NCI-H2171 treated with DMSO at 0.1 percent for 48 hours (cell line): ENCODE results near the gene FAM135A.
A peak's percentile ranks its signal among the peaks of the same experiment; 100 is the strongest.
"Not testable (repeated sequence)": the region's sequence is repeated elsewhere in the genome, so short reads cannot be mapped to it uniquely, and the experiment has no call there.

Experiments used
- DNase-seq: peaks from one replicate; lab custom pipeline; 2025; lab: John Stamatoyannopoulos, UW

FAM135A gene

GRCh38 chr6:70547905-70548304 lies 134.6 kb downstream of the FAM135A start:
- DNase-seq, result no peak

GRCh38 chr6:70549327-70549726 lies 136.0 kb downstream of the FAM135A start:
- no peak for DNase-seq

GRCh38 chr6:70551566-70551965 lies 138.3 kb downstream of the FAM135A start:
- no peak for DNase-seq

GRCh38 chr6:70552286-70552940 lies 139.1 kb downstream of the FAM135A start:
- DNase-seq, result not testable (repeated sequence)

- DNase-seq, result no peak
Measured at GRCh38 chr6:70552974-70553373, 139.7 kb downstream of the FAM135A start.

GRCh38 chr6:70557998-70558397 lies 144.7 kb downstream of the FAM135A start:
- DNase-seq, result no peak

- not testable (repeated sequence) for DNase-seq
Measured at GRCh38 chr6:70562401-70562800, 149.1 kb downstream of the FAM135A start.

GRCh38 chr6:70563530-70563929 lies 150.2 kb downstream of the FAM135A start:
- no peak for DNase-seq

GRCh38 chr6:70566751-70567382 lies 153.6 kb downstream of the FAM135A start, which contains the start of gene SDHAF4:
Gene SDHAF4 (plus strand): TSS chr6:70566930. CDS start chr6:70566941, 11 bp downstream.
- peak; percentile 88 for DNase-seq

DNA sequence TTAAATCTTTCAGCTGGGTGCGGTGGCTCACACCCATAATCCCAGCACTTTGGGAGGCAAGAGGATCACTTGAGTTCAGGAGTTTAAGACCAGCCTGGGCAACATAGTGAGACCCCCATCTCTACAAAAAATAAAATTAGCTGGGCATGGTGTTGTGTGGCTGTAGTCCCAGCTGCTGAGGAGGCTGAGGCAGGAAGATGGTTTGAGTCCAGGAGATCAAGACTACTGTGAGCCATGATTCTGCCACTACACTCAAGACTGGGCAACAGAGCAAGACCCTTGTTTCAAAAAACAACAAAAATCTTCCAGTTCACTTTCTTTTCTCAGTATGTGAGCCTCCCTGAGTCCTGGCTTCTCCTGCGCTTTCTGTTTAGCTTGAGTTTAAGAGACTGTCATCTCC lies 161.3 kb downstream of the FAM135A start:
- DNase-seq, result no peak

- DNase-seq, result no peak
Measured at GRCh38 chr6:70575899-70576495, 162.7 kb downstream of the FAM135A start.

DNA sequence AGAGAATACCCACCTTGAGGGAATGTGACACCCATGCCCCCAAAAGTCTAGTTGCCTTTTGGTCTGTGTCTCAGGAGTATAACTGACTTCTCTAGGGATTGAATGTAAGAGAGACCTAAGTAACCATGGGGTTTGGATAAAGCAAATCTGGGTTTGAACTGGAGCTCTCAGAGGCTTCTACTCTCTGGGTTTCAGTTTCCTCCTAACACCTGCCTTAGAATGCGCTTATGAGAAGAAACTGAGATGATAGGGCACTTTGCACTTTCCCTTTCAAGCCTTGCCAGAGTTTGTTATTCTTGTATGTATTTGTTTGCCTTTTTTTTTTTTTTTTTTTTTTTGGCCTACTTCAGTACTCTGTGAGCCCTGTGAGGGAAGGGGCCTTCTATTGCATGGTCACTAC lies 172.8 kb downstream of the FAM135A start:
- no peak for DNase-seq

GRCh38 chr6:70590400-70590799 lies 177.1 kb downstream of the FAM135A start:
- DNase-seq, result no peak

GRCh38 chr6:70592391-70593117 lies 179.2 kb downstream of the FAM135A start:
- DNase-seq, result no peak

- DNase-seq, result no peak
Measured at GRCh38 chr6:70593118-70593486, 179.8 kb downstream of the FAM135A start.

DNA sequence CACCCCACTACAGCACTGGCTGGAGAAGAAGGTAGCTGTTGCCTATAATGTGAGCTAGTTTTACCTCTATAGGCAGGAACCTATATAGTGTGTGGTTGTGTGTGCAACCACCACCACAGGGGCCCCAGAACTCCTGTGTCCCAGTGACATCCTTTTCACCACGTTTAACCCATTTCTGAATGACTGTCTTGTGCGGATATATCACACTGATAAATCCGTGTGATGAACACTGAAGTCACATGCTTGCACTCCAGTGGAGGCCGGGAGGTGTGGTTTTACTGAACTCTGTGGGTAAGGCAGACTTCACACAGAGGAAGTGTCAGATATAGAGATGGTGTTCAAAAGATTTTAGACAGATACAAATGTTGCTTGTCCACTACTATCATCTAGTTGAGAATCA lies 185.9 kb downstream of the FAM135A start:
- no peak for DNase-seq

DNA sequence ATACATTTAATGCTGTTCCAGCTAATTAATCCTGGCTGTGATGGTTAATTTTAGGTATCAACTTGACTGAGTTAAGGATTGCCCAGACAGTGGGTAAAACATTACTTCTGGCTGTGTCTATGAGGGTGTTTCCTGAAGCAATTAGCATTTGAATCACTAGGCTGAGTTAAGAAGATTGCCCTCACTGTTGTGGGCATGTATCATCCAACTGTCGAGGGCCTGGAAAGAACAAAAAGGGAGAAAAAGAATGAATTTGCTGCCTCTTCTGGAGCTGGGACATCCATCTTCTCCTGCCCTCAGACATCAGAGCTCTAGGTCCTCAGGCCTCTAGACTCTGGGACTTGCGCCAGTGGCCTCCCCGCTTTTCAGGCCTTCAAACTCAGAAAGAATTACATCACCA lies 187.7 kb downstream of the FAM135A start:
- DNase-seq, result no peak

DNA sequence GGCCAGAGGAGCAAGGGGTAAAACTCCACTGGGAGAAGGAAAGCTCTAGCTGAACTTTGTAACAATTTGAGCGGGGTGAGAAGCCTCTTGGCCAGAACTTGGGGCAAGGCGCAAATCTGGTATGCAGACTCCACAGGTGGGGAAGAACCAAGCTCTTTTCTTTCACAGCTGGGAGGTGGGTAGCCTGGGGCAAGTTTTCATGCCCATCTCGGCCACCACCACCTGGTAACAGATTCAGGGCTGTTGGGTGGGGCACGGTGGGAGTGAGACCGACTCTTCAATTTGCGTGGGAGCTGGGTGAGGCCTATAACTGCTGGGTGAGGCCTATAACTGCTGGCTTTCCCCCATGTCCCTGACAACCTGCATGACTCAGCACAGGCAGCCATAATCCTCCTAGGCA lies 190.9 kb downstream of the FAM135A start:
- DNase-seq, result no peak

DNA sequence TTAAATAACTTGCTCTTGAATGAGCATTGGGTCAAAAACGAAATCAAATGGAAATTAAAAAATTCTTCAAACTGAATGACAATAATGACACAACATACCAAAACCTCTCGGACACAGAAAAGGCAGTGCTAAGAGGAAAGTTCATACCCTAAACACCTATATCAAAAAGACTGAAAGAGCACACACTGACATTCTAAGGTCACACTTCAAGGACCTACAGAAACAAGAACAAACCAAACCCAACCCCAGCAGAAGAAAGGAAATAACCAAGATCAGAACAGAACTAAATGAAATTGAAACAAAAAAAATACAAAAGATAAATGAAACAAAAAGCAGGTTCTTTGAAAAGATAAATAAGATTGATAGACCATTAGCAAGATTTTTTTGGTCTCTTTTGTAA lies 194.1 kb downstream of the FAM135A start:
- not testable (repeated sequence) for DNase-seq

DNA sequence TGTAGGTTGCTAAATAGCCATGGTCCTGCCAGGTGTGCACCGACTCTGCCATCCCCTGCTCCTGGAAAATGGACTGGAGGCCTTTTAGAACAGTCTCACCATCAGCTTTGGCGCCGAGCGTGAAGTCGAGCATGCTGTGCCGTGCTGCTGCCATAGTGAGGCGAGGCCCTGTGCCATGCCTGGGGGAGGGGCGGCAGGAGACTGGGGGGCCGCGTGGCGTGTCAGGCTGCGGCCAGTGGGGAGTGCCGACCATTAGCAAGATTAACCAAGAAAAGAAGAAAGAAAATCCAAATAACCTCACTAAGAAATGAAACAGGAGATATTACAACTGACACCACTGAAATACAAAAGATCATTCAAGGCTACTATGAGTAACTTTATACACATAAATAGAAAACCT lies 195.9 kb downstream of the FAM135A start:
- DNase-seq, result not testable (repeated sequence)
